Breast epithelium (tissue), 3 donors: ENCODE data around the gene GSTP1.

Experiments
- CTCF ChIP-seq, 3 donors: fragments of 450-650 bp; IDR thresholded peaks; one replicate each; pipeline ENCODE4 v1.5.1; 2016 to 2017; ENCODE audit warnings: antibody characterized with exemption in 3 of 3, mild to moderate bottlenecking in 3 of 3, moderate library complexity in 3 of 3
- POLR2A ChIP-seq: fragments of 450-650 bp; IDR thresholded peaks from one replicate; pipeline ENCODE4 v1.6.1; 2016; ENCODE audit warnings: antibody characterized with exemption, mild to moderate bottlenecking, moderate library complexity
- POLR2AphosphoS5 ChIP-seq, 3 donors: sonication (generic); formaldehyde crosslinking; IDR thresholded peaks; one replicate each; pipeline ENCODE4 v1.6.1; 2017; ENCODE audit warnings: antibody characterized with exemption in 3 of 3

GRCh38 chr11:67612751-67613150 is 29.1 kb downstream of the GSTP1 start:
- TF ChIP-seq POLR2A (no peak), CTCF (IDR thresholded peaks at IDR 0.05) (no peak), POLR2AphosphoS5 (IDR thresholded peaks at IDR 0.05) (no peak)
